GM23338 (cell line): ENCODE results near the gene SH3RF2. TPM values are rescaled to one million over a fixed set of nuclear protein-coding genes. Genes with fewer than 3 reads are reported as not detected.

ENCODE experiments used
- ATAC-seq: fragments of 200-7000 bp; cut with Tn5 transposase; 3 replicates; pipeline ENCODE4 v1.9.1; 2020
- DNase-seq: peaks from one replicate; pipeline ENCODE4 v3.0.0-alpha.2; 2015; ENCODE audit warnings: low spot score
- H2AFZ ChIP-seq: fragments of 200-600 bp; sonication (generic); 2 replicates; pipeline ENCODE4 v1.8.0; 2016; ENCODE audit warnings: antibody characterized with exemption, mild to moderate bottlenecking, moderate library complexity
- H3F3A ChIP-seq: fragments of 200-600 bp; sonication (generic); replicated peaks from 2 replicates; pipeline ENCODE4 v1.8.0; 2017; ENCODE audit warnings: antibody characterized with exemption, mixed run types, low read depth
- H3K27ac ChIP-seq: fragments of 200-600 bp; sonication (generic); 2 replicates; pipeline ENCODE4 v1.6.1; 2016; ENCODE audit warnings: low read depth
- H3K27me3 ChIP-seq: fragments of 200-600 bp; sonication (generic); 2 replicates; pipeline ENCODE4 v1.8.0; 2016; ENCODE audit warnings: mild to moderate bottlenecking, mixed run types, moderate library complexity; ENCODE audit not compliant: insufficient read depth
- H3K36me3 ChIP-seq: fragments of 200-600 bp; sonication (generic); 2 replicates; pipeline ENCODE4 v1.8.0; 2016; ENCODE audit warnings: mild to moderate bottlenecking; ENCODE audit not compliant: insufficient read depth
- H3K4me1 ChIP-seq: fragments of 200-600 bp; sonication (generic); 2 replicates; pipeline ENCODE4 v1.8.0; 2016; ENCODE audit warnings: mild to moderate bottlenecking, moderate library complexity; ENCODE audit not compliant: insufficient read depth
- H3K4me2 ChIP-seq: fragments of 200-600 bp; sonication (generic); 2 replicates; pipeline ENCODE4 v1.7.1; 2017; ENCODE audit warnings: mixed run types
- H3K4me3 ChIP-seq: fragments of 200-600 bp; sonication (generic); 2 replicates; pipeline ENCODE4 v1.6.1; 2016; ENCODE audit warnings: mixed run types
- H3K79me2 ChIP-seq: fragments of 200-600 bp; sonication (generic); replicated peaks from 2 replicates; pipeline ENCODE4 v1.8.0; 2017; ENCODE audit warnings: mild to moderate bottlenecking; ENCODE audit not compliant: insufficient read depth
- H3K9me2 ChIP-seq: fragments of 200-600 bp; sonication (generic); 2 replicates; pipeline ENCODE4 v1.8.0; 2017; ENCODE audit not compliant: insufficient read depth
- H4K20me1 ChIP-seq: fragments of 200-600 bp; sonication (generic); replicated peaks from 2 replicates; pipeline ENCODE4 v1.8.0; 2017; ENCODE audit warnings: mild to moderate bottlenecking; ENCODE audit not compliant: insufficient read depth
- H3K27ac Mint-ChIP-seq: 2 replicates; pipeline ENCODE4 v1.8.0; 2020; ENCODE audit warnings: inconsistent platforms, mild to moderate bottlenecking, moderate library complexity, mixed read lengths
- H3K27me3 Mint-ChIP-seq: 3 replicates; pipeline ENCODE4 v1.8.0; 2022; ENCODE audit warnings: low read depth, mild to moderate bottlenecking, moderate library complexity, mixed read lengths, inconsistent platforms; ENCODE audit not compliant: insufficient read depth, poor library complexity
- H3K36me3 Mint-ChIP-seq: 3 replicates; pipeline ENCODE4 v1.8.0; 2021; ENCODE audit warnings: low read depth, mild to moderate bottlenecking, inconsistent platforms, moderate library complexity, mixed read lengths
- H3K4me1 Mint-ChIP-seq: 3 replicates; pipeline ENCODE4 v1.8.0; 2020; ENCODE audit warnings: mild to moderate bottlenecking, inconsistent platforms, mixed read lengths
- H3K4me3 Mint-ChIP-seq: 3 replicates; pipeline ENCODE4 v1.8.0; 2021; ENCODE audit warnings: moderate library complexity, mild to moderate bottlenecking, inconsistent platforms, mixed read lengths
- H3K9me3 Mint-ChIP-seq: 3 replicates; pipeline ENCODE4 v1.8.0; 2020; ENCODE audit warnings: moderate library complexity, mild to moderate bottlenecking, inconsistent platforms, mixed read lengths
- EZH2 ChIP-seq: fragments of 200-600 bp; sonication (generic); IDR thresholded peaks from one replicate; pipeline ENCODE4 v1.8.0; 2017; ENCODE audit warnings: antibody characterized with exemption, mild to moderate bottlenecking, low read depth; ENCODE audit not compliant: unreplicated experiment
- NANOG ChIP-seq: IDR thresholded peaks from 2 replicates; pipeline ENCODE4 v1.6.1; 2016; ENCODE audit warnings: antibody characterized with exemption, borderline replicate concordance
- STAT1 ChIP-seq: IDR thresholded peaks from one replicate; pipeline ENCODE4 v1.6.1; 2016; ENCODE audit warnings: antibody characterized with exemption; ENCODE audit not compliant: unreplicated experiment
- polyA plus RNA-seq: library from polyadenylated mRNA; unstranded; fragments of >200 nt; fragmentation: Nextera tagmentation; extraction: Ambion mirVana; gene quantifications from 2 replicates; pipeline ENCODE4 v1.2.1, GENCODE V29; 2016
- total RNA-seq: library from RNA; depleted of rRNA; stranded (reverse); fragments of >200 nt; shearing (Covaris generic); gene quantifications from 2 replicates; pipeline ENCODE4 v1.2.3, GENCODE V29; 2014
- TF ChIP-seq, protein P1 (sequence below): fragments of 250-450 bp; sonication (Bioruptor Pico); IDR thresholded peaks from 2 replicates; pipeline ENCODE4 v1.5.0; 2020; ENCODE audit warnings: mild to moderate bottlenecking, moderate library complexity
- TF ChIP-seq, protein P2 (sequence below), 2 experiments: fragments of 200-600 bp in 1 of 2; sonication (generic) in 1 of 2; conservative IDR thresholded peaks; 2 replicates each; pipeline versions ENCODE4 v1.5.1 to v1.6.1; 2016 to 2017; ENCODE audit warnings: antibody characterized with exemption in 2 of 2, low read depth in 2 of 2, mild to moderate bottlenecking in 2 of 2, moderate library complexity in 1 of 2

SH3RF2 gene
- total and polyA plus RNA-seq, 2 experiments from 2014 or later, result 1.7 to 2.4 TPM

DNA sequence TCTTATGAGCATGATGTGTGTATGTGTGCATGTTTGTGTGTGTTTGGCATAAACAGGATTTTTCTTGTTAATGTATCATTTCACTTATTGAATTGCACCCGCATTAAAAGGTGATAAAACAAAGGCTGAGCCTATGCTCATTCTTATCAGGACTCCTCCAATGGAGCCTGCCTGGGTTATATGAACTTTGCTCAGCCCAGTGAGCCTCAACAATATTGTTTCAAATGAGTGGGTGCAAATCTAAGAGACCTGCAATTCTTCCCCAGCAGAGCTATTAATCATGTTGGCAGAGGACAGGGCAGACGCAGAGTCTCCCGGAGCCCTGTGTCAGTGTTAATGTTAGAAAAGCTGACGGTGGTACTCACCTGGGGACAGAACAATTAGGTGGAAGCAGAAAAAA, 71.6 kb downstream of the SH3RF2 start (continued):
- TF ChIP-seq, protein P1, sequence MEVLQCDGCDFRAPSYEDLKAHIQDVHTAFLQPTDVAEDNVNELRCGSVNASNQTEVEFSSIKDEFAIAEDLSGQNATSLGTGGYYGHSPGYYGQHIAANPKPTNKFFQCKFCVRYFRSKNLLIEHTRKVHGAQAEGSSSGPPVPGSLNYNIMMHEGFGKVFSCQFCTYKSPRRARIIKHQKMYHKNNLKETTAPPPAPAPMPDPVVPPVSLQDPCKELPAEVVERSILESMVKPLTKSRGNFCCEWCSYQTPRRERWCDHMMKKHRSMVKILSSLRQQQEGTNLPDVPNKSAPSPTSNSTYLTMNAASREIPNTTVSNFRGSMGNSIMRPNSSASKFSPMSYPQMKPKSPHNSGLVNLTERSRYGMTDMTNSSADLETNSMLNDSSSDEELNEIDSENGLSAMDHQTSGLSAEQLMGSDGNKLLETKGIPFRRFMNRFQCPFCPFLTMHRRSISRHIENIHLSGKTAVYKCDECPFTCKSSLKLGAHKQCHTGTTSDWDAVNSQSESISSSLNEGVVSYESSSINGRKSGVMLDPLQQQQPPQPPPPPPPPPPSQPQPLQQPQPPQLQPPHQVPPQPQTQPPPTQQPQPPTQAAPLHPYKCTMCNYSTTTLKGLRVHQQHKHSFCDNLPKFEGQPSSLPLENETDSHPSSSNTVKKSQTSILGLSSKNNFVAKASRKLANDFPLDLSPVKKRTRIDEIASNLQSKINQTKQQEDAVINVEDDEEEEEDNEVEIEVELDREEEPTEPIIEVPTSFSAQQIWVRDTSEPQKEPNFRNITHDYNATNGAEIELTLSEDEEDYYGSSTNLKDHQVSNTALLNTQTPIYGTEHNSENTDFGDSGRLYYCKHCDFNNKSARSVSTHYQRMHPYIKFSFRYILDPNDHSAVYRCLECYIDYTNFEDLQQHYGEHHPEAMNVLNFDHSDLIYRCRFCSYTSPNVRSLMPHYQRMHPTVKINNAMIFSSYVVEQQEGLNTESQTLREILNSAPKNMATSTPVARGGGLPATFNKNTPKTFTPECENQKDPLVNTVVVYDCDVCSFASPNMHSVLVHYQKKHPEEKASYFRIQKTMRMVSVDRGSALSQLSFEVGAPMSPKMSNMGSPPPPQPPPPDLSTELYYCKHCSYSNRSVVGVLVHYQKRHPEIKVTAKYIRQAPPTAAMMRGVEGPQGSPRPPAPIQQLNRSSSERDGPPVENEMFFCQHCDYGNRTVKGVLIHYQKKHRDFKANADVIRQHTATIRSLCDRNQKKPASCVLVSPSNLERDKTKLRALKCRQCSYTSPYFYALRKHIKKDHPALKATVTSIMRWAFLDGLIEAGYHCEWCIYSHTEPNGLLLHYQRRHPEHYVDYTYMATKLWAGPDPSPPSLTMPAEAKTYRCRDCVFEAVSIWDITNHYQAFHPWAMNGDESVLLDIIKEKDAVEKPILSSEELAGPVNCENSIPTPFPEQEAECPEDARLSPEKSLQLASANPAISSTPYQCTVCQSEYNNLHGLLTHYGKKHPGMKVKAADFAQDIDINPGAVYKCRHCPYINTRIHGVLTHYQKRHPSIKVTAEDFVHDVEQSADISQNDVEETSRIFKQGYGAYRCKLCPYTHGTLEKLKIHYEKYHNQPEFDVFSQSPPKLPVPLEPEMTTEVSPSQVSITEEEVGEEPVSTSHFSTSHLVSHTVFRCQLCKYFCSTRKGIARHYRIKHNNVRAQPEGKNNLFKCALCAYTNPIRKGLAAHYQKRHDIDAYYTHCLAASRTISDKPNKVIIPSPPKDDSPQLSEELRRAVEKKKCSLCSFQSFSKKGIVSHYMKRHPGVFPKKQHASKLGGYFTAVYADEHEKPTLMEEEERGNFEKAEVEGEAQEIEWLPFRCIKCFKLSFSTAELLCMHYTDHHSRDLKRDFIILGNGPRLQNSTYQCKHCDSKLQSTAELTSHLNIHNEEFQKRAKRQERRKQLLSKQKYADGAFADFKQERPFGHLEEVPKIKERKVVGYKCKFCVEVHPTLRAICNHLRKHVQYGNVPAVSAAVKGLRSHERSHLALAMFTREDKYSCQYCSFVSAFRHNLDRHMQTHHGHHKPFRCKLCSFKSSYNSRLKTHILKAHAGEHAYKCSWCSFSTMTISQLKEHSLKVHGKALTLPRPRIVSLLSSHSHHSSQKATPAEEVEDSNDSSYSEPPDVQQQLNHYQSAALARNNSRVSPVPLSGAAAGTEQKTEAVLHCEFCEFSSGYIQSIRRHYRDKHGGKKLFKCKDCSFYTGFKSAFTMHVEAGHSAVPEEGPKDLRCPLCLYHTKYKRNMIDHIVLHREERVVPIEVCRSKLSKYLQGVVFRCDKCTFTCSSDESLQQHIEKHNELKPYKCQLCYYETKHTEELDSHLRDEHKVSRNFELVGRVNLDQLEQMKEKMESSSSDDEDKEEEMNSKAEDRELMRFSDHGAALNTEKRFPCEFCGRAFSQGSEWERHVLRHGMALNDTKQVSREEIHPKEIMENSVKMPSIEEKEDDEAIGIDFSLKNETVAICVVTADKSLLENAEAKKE (CRISPR knock-in tag), result no peak
- no peak for TF ChIP-seq NANOG
- no peak for TF ChIP-seq EZH2
- TF ChIP-seq, protein P2, sequence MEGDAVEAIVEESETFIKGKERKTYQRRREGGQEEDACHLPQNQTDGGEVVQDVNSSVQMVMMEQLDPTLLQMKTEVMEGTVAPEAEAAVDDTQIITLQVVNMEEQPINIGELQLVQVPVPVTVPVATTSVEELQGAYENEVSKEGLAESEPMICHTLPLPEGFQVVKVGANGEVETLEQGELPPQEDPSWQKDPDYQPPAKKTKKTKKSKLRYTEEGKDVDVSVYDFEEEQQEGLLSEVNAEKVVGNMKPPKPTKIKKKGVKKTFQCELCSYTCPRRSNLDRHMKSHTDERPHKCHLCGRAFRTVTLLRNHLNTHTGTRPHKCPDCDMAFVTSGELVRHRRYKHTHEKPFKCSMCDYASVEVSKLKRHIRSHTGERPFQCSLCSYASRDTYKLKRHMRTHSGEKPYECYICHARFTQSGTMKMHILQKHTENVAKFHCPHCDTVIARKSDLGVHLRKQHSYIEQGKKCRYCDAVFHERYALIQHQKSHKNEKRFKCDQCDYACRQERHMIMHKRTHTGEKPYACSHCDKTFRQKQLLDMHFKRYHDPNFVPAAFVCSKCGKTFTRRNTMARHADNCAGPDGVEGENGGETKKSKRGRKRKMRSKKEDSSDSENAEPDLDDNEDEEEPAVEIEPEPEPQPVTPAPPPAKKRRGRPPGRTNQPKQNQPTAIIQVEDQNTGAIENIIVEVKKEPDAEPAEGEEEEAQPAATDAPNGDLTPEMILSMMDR (conservative IDR thresholded peaks at IDR 0.05; ENCODE audit: low read depth in 2 of 2), result no peak

DNA sequence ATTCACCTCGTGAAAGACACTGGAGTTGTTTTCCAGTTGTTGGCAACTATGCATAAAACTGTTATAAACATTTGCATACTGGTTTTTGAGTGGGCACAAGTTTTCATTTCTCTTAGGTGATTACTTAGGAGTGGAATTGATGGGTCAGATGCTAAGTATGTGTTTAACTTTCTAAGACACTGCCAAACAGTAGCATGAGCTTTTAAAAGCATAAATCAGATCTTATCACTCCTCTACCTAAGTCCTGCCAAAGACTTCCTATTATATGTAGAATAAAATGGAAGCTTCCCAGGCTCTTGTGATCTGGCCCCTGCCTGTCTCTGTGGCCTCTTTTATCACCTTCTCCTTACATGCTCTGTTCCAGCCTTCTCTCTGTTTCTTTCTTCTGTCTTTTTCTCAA, 72.6 kb downstream of the SH3RF2 start:
- Histone ChIP-seq H3K36me3 (no peaks in the 10 kb centered on the region), H3K4me1 (no peaks in the 10 kb centered on the region), H2AFZ (no peak overlapping the region), H3F3A (0 out of 2 replicates have a peak, but pooled peaks cover 4% of the 10 kb centered on the region), H4K20me1 (no peaks in the 10 kb centered on the region), H3K27me3 (no peaks in the 10 kb centered on the region), H3K4me3 (no peak overlapping the region), H3K9me2 (peaks cover 11% of the 10 kb centered on the region; the same call in 1 of the 2 replicates), H3K27ac (no peak overlapping the region), H3K79me2 (no peaks in the 10 kb centered on the region), H3K4me2 (no peak overlapping the region)
- no peaks in the 10 kb centered on the region for H3K4me1 Mint-ChIP-seq
- no peak for ATAC-seq
- no peaks in the 10 kb centered on the region for H3K27me3 Mint-ChIP-seq
- DNase-seq, result no peak
- H3K9me3 Mint-ChIP-seq, result peaks cover 10% of the 10 kb centered on the region; the same call in 2 of the 3 replicates
- no peak overlapping the region for H3K4me3 Mint-ChIP-seq
- no peaks in the 10 kb centered on the region for H3K36me3 Mint-ChIP-seq
- H3K27ac Mint-ChIP-seq, result no peak overlapping the region
- TF ChIP-seq STAT1, result no peak
- TF ChIP-seq, protein P2 (conservative IDR thresholded peaks at IDR 0.05; ENCODE audit: low read depth in 2 of 2), result no peak
